Measurements from ENCODE around the gene GEMIN8.

DNA sequence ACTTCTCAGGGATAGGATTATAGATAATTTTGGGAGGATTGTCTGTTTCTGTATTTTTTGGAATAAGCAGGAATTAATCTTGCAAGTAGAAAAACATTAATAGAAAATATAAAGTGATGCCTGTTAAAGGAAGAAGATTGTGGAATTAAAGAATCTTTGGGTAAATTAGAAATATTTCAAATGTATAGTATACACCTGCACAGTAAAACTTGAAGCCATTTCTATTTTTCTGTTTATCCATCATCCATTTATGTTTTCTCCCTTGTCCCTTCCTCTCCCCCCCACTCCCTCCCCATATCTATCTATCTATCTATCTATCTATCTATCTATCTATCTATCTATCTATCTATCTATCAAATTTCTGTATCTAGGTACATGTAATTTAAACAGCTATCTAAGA is 46.9 kb upstream of the GEMIN8 start:
- no peak for TF ChIP-seq EZH2 (IDR thresholded peaks at IDR 0.05; ENCODE audit: borderline replicate concordance, insufficient read depth, low read depth, low read length, poor library complexity, severe bottlenecking)
- TF ChIP-seq, protein P1, sequence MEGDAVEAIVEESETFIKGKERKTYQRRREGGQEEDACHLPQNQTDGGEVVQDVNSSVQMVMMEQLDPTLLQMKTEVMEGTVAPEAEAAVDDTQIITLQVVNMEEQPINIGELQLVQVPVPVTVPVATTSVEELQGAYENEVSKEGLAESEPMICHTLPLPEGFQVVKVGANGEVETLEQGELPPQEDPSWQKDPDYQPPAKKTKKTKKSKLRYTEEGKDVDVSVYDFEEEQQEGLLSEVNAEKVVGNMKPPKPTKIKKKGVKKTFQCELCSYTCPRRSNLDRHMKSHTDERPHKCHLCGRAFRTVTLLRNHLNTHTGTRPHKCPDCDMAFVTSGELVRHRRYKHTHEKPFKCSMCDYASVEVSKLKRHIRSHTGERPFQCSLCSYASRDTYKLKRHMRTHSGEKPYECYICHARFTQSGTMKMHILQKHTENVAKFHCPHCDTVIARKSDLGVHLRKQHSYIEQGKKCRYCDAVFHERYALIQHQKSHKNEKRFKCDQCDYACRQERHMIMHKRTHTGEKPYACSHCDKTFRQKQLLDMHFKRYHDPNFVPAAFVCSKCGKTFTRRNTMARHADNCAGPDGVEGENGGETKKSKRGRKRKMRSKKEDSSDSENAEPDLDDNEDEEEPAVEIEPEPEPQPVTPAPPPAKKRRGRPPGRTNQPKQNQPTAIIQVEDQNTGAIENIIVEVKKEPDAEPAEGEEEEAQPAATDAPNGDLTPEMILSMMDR (IDR thresholded peaks at IDR 0.05), result no peak
